ENCODE measurements around the gene C4A. TPM values are rescaled to one million over a fixed set of nuclear protein-coding genes. Genes with fewer than 3 reads are reported as not detected.

The C4A gene
- total RNA-seq, 1 donor from 2014 or later, result 31.4 TPM

DNA sequence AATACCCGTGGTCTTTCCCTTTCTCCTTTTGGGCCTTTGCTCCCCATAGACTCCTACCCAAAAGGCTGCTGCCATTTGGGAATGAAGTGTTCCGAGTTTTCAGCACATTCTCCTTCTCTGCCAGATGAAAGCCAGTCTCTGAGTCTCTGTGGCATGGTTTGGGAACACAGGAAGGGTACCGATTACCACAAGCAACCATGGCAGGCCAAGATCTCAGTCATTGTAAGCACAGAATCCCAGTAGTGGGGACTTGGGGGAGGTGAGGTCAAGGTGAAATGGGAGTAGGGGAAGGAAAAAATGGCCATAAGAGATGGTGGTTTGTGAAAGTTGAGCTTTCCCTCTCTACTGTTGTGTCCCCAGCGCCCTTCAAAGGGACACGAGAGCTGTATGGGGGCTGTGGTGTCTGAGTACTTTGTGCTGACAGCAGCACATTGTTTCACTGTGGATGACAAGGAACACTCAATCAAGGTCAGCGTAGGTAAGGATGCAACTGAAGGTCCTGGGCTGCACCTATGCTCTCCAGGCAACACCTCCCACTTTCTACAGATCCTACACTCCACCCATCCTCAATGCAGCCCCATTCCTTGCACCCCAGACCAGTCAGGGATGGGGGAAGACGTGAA is 31.8 kb upstream of the C4A start:
- TF ChIP-seq POLR2A (IDR thresholded peaks at IDR 0.05), result no peak
- TF ChIP-seq CTCF (IDR thresholded peaks at IDR 0.05), result no peak
- TF ChIP-seq POLR2AphosphoS5 (IDR thresholded peaks at IDR 0.05; ENCODE audit: insufficient read depth in 1 of 2, low read depth in 1 of 2), result no peak
- H3K4me1 ChIP-seq, result peaks cover 14% of the 10 kb centered on the region
- H3K36me3 ChIP-seq, result peaks cover 0 to 36% of the 10 kb centered on the region in 2 donors
- DNase-seq (ENCODE audit: extremely low spot score in 2 of 2), result no peak
- H3K27me3 ChIP-seq, result no peaks in the 10 kb centered on the region
- H3K4me3 ChIP-seq, result no peak overlapping the region
- intact Hi-C loops (cut with DNase I), result loop anchor here (5.0 to 10.0 kb wide), 2 partner anchors 48 to 275 kb away; partner anchors contain the start of gene ZBTB12
- H3K9me3 ChIP-seq, result no peaks in the 10 kb centered on the region
- H3K27ac ChIP-seq, result no peak overlapping the region

DNA sequence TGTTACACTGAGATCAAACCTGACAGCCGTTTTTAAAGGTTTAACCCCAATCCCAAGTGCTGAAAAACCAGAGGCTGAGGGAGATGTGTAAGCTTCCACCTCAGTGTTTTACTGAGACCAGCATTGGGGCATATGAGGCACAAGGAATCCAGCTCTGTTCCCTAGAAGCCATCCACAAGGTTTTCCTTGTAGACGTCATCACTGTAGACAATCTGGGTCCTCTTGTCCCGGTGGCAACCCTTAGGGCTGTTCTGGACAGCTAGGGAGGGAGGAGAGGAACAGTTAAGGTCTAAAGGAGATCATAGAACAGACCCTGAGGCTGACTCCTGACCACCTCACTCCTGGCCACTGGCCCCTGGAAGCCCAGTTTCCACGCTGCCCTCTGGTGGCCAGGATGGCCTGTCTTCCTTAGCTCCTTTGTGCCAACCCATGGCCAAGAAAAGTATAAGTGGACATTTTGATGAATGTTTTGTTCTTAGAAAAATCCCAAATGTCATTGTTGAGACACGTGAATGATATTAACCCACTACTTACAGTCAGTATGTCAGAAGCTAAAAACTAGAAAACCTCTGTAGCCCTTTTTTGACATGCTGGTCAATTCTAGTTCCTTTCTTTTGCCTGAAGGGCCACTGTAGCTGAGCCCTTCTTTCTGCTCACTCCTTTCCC is 29.6 kb upstream of the C4A start:
- no peaks in the 10 kb centered on the region for H3K9me3 ChIP-seq
- TF ChIP-seq CTCF (IDR thresholded peaks at IDR 0.05) (peak; percentile 31 to 55 (median 40)), POLR2A (IDR thresholded peaks at IDR 0.05) (no peak)
- H3K4me1 ChIP-seq, result peaks cover 1% of the 10 kb centered on the region
- intact Hi-C loops (cut with DNase I), result loop anchor here (10.0 kb wide), 1 partner anchor 277 kb away; no protein-coding TSS in a partner anchor
- no peaks in the 10 kb centered on the region for H3K27me3 ChIP-seq
- DNase-seq (ENCODE audit: extremely low spot score in 2 of 2), result no peak
- H3K27ac ChIP-seq, result peak overlapping the region; percentile 6
- peaks cover 0 to 54% of the 10 kb centered on the region in 2 donors for H3K36me3 ChIP-seq
- no peak overlapping the region for H3K4me3 ChIP-seq

- TF ChIP-seq POLR2AphosphoS5 (IDR thresholded peaks at IDR 0.05; ENCODE audit: insufficient read depth in 1 of 2, low read depth in 1 of 2), result no peak
- TF ChIP-seq CTCF (IDR thresholded peaks at IDR 0.05), result no peak
- no peak for TF ChIP-seq POLR2A (IDR thresholded peaks at IDR 0.05)
- H3K9me3 ChIP-seq, result no peaks in the 10 kb centered on the region
- no peak for DNase-seq (ENCODE audit: extremely low spot score in 2 of 2)
- H3K27me3 ChIP-seq, result no peaks in the 10 kb centered on the region
- no peak overlapping the region for H3K4me3 ChIP-seq
- peak overlapping the region; percentile 6 for H3K27ac ChIP-seq
- peaks cover 7% of the 10 kb centered on the region for H3K4me1 ChIP-seq
- intact Hi-C loops (cut with DNase I), result loop anchor here (10.0 kb wide), 1 partner anchor 278 kb away; no protein-coding TSS in a partner anchor
- H3K36me3 ChIP-seq, result peaks cover 0 to 54% of the 10 kb centered on the region in 2 donors
Observed at GRCh38 chr6:31952890-31953289, 29.0 kb upstream of the C4A start.

GRCh38 chr6:31954511-31954910 is 27.3 kb upstream of the C4A start:
- no peak overlapping the region for H3K27ac ChIP-seq

More at GRCh38 chr6:31954511-31954910, 27.3 kb upstream of the C4A start:
- Histone ChIP-seq H3K36me3 (peaks cover 0 to 54% of the 10 kb centered on the region in 2 donors), H3K4me1 (peaks cover 18% of the 10 kb centered on the region), H3K9me3 (no peaks in the 10 kb centered on the region), H3K27me3 (no peaks in the 10 kb centered on the region), H3K4me3 (no peak overlapping the region)
- DNase-seq (ENCODE audit: extremely low spot score in 2 of 2), result no peak
- intact Hi-C loops (cut with DNase I), result loop anchor here (10.0 kb wide), 1 partner anchor 280 kb away; no protein-coding TSS in a partner anchor
- no peak for TF ChIP-seq POLR2A (IDR thresholded peaks at IDR 0.05)
- no peak for TF ChIP-seq CTCF (IDR thresholded peaks at IDR 0.05)
- TF ChIP-seq POLR2AphosphoS5 (IDR thresholded peaks at IDR 0.05; ENCODE audit: insufficient read depth in 1 of 2, low read depth in 1 of 2), result no peak
